NCI-H2196 (cell line): ENCODE measurements around the gene ZNF771.
"Not testable (repeated sequence)": the region's sequence is repeated elsewhere in the genome, so short reads cannot be mapped to it uniquely, and the experiment has no call there.

Experiments
- DNase-seq: peaks from one replicate; lab custom pipeline; 2025; ENCODE audit not compliant: unreplicated experiment; lab: John Stamatoyannopoulos, UW

ZNF771 gene

GRCh38 chr16:30375864-30376263 lies 31.5 kb upstream of the ZNF771 start:
- no peak for DNase-seq

GRCh38 chr16:30376461-30376902 lies 30.9 kb upstream of the ZNF771 start:
- no peak for DNase-seq

GRCh38 chr16:30377050-30377811 lies 30.2 kb upstream of the ZNF771 start:
- no peak for DNase-seq

GRCh38 chr16:30377812-30378235 lies 29.6 kb upstream of the ZNF771 start:
- DNase-seq: peak; percentile 88

- peak; percentile 99 for DNase-seq
Measured at GRCh38 chr16:30378236-30379157, 28.9 kb upstream of the ZNF771 start.

- DNase-seq: no peak
Measured at GRCh38 chr16:30379158-30379783, 28.1 kb upstream of the ZNF771 start.

- DNase-seq: no peak
Measured at GRCh38 chr16:30380072-30380802, 27.2 kb upstream of the ZNF771 start.

GRCh38 chr16:30380803-30381208 lies 26.6 kb upstream of the ZNF771 start:
- no peak for DNase-seq

GRCh38 chr16:30381291-30382041 lies 25.9 kb upstream of the ZNF771 start:
- DNase-seq: no peak

GRCh38 chr16:30382111-30382881 lies 25.1 kb upstream of the ZNF771 start, which contains the start of gene SEPTIN1:
SEPTIN1 (minus strand) TSS chr16:30382561; CDS start chr16:30382542, 19 bp downstream.
- DNase-seq: no peak

- DNase-seq: no peak
Measured at GRCh38 chr16:30383521-30383920, 23.9 kb upstream of the ZNF771 start.

- no peak for DNase-seq
Measured at GRCh38 chr16:30394592-30395154, 12.7 kb upstream of the ZNF771 start.

- DNase-seq: peak; percentile 90
Measured at GRCh38 chr16:30395155-30395991, 12.0 kb upstream of the ZNF771 start, which contains the start of gene ZNF48. ZNF48 (plus strand) TSS chr16:30395420; CDS start chr16:30395795, 375 bp downstream.

- DNase-seq: no peak
Measured at GRCh38 chr16:30395992-30396585, 11.3 kb upstream of the ZNF771 start.

GRCh38 chr16:30396627-30397026 lies 10.8 kb upstream of the ZNF771 start:
- DNase-seq: not testable (repeated sequence)

GRCh38 chr16:30397056-30397455 lies 10.3 kb upstream of the ZNF771 start:
- DNase-seq: no peak
